ENCODE measurements around the gene BICRA.

DNA sequence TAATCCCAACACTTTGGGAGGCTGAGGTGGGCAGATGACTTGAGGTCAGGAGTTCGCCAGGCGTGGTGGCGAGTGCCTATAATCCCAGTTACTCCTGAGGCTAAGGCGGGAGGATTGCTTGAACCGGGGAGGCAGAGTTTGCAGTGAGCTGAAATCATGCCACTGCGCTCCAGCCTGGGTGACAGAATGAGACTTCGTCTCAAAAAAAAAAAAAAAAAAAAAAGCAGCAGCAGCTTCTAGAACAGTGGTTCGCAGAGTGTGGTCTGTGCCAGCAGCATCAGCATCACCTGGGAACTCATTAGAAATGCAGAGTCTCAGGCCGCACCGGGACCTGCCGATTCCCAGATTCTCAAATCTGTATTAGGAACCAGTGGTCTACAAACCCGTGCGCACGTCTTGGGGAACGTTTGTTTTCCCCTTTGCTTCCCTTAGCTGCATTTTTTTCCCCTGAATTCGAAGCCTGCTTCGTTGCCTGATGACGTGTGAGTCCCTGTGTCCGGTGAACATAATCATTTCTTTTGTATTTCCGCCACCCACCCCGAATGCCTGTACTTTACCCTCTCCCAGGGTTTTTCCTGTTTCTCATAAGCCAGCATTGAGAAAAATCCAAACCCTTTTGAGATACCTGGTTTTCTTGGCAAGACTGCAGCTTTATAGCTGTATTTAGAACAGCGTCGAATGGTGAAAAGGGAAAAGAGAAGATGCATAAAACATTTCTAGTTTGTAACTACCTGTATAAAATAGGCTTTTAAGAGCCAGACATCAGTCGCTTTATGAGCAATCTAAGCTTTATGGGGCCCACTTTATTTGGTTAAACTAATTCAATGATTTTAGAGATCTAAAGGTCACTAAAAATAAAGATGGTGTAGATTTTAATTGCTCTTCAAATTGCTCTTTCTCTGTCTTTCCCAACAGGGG lies 49.8 kb downstream of the BICRA start:
- no peak for TF ChIP-seq EZH2phosphoT487 (IDR thresholded peaks at IDR 0.05; ENCODE audit: low read length)
- TF ChIP-seq, protein P1, sequence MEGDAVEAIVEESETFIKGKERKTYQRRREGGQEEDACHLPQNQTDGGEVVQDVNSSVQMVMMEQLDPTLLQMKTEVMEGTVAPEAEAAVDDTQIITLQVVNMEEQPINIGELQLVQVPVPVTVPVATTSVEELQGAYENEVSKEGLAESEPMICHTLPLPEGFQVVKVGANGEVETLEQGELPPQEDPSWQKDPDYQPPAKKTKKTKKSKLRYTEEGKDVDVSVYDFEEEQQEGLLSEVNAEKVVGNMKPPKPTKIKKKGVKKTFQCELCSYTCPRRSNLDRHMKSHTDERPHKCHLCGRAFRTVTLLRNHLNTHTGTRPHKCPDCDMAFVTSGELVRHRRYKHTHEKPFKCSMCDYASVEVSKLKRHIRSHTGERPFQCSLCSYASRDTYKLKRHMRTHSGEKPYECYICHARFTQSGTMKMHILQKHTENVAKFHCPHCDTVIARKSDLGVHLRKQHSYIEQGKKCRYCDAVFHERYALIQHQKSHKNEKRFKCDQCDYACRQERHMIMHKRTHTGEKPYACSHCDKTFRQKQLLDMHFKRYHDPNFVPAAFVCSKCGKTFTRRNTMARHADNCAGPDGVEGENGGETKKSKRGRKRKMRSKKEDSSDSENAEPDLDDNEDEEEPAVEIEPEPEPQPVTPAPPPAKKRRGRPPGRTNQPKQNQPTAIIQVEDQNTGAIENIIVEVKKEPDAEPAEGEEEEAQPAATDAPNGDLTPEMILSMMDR (IDR thresholded peaks at IDR 0.05; ENCODE audit: low read length): no peak
